ENCODE measurements around the gene SOD3. TPM values are rescaled to one million over a fixed set of nuclear protein-coding genes. Genes with fewer than 3 reads are reported as not detected.

Gene SOD3
- total and polyA plus RNA-seq, 2 donors from 2014 or later, result 111 to 193 TPM

DNA sequence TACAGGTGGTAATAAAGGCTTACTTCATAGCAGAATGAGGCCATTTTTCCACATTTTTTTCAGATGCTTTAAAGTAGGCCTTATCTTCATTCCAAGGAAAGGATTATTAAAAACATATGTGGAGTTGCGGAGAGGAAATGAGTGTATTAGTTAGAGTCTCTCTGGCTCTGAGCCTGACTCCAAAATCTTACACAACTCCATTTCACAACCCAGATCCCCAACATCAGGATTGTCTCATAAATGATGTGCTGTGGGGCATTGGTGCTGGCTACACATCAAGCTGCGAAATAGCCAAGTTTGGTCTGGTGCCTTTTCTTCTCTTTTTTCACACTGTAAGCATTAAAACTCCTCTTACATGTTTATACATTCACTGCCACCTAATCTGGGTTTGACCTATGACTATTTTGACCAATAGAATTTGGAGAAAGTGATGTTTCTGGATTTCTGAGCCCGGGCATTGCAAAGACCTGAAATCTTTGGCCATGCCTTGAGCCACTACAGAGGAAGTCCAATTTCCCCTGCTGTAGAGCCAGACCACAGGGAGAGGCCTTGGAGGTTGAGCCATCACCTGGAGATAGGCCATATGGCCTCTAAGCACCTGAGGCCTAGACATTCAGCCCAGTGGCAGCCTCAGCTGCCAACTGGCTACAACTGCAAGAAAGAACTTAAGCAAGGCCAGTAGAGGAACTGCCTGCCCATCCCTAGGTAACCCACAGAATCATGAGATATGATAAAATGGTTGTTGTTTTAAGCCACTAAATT, 16.7 kb upstream of the SOD3 start:
- intact Hi-C loops (cut with DNase I), result no loop called here
- Histone ChIP-seq H3K9ac (ENCODE audit: low read length in 3 of 3) (no peak overlapping the region), H3K9me3 (ENCODE audit: control insufficient read depth in 2 of 3, insufficient read depth in 1 of 3, low read length in 3 of 3) (no peaks in the 10 kb centered on the region), H3K27me3 (ENCODE audit: control insufficient read depth, insufficient read depth, low read length) (no peaks in the 10 kb centered on the region), H3K4me1 (ENCODE audit: control insufficient read depth in 2 of 3, insufficient read depth in 2 of 3, low read depth in 1 of 3, low read length in 3 of 3) (no peaks in the 10 kb centered on the region), H3K27ac (ENCODE audit: low read depth in 2 of 2, low read length in 2 of 2) (no peak overlapping the region), H3K4me3 (ENCODE audit: low read length in 3 of 3) (no peak overlapping the region), H3K36me3 (ENCODE audit: control insufficient read depth in 2 of 3, insufficient read depth in 3 of 3, low read length in 3 of 3) (no peaks in the 10 kb centered on the region)
- TF ChIP-seq, protein P1, sequence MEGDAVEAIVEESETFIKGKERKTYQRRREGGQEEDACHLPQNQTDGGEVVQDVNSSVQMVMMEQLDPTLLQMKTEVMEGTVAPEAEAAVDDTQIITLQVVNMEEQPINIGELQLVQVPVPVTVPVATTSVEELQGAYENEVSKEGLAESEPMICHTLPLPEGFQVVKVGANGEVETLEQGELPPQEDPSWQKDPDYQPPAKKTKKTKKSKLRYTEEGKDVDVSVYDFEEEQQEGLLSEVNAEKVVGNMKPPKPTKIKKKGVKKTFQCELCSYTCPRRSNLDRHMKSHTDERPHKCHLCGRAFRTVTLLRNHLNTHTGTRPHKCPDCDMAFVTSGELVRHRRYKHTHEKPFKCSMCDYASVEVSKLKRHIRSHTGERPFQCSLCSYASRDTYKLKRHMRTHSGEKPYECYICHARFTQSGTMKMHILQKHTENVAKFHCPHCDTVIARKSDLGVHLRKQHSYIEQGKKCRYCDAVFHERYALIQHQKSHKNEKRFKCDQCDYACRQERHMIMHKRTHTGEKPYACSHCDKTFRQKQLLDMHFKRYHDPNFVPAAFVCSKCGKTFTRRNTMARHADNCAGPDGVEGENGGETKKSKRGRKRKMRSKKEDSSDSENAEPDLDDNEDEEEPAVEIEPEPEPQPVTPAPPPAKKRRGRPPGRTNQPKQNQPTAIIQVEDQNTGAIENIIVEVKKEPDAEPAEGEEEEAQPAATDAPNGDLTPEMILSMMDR (IDR thresholded peaks at IDR 0.05; ENCODE audit: borderline replicate concordance, extremely low read depth, insufficient read depth), result no peak
- DNase-seq (peak in 1 of 5 donors; percentile 56), FAIRE-seq (no peak)

DNA sequence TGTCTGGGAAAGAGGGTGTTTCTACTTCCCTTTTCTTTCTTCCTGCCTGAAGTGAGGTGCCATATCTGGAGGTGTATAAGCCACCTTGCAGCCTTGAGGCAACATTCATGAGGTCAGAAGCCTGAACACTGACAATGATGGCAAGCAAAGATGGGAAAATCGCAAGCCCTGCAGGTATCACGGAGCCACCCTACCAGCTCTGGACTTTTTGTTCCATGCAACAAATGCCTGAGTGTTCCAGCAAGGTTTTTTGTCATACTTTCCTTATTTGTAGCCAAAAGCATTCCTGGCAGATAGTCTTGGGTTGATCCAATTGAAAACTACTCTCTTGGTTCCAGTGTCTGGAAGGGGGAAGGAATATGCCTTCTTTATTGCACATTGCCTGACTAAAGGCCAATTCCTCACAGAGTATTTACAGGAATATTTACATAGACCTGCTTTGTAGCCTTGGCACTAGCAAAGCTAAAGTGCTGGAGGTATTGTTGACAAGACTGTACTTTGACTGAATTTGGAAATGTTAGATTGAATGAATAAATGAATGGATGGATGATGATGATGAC, 14.4 kb upstream of the SOD3 start:
- Histone ChIP-seq H3K9ac (ENCODE audit: low read length in 3 of 3) (no peak overlapping the region), H3K27me3 (ENCODE audit: control insufficient read depth, insufficient read depth, low read length) (no peaks in the 10 kb centered on the region), H3K9me3 (ENCODE audit: control insufficient read depth in 2 of 3, insufficient read depth in 1 of 3, low read length in 3 of 3) (no peaks in the 10 kb centered on the region), H3K4me1 (ENCODE audit: control insufficient read depth in 2 of 3, insufficient read depth in 2 of 3, low read depth in 1 of 3, low read length in 3 of 3) (no peaks in the 10 kb centered on the region), H3K36me3 (ENCODE audit: control insufficient read depth in 2 of 3, insufficient read depth in 3 of 3, low read length in 3 of 3) (no peaks in the 10 kb centered on the region), H3K27ac (ENCODE audit: low read depth in 2 of 2, low read length in 2 of 2) (no peak overlapping the region), H3K4me3 (ENCODE audit: low read length in 3 of 3) (no peak overlapping the region)
- intact Hi-C loops (cut with DNase I), result no loop called here
- TF ChIP-seq, protein P1 (IDR thresholded peaks at IDR 0.05; ENCODE audit: borderline replicate concordance, extremely low read depth, insufficient read depth), result no peak
- FAIRE-seq, result no peak
- DNase-seq, result no peak

DNA sequence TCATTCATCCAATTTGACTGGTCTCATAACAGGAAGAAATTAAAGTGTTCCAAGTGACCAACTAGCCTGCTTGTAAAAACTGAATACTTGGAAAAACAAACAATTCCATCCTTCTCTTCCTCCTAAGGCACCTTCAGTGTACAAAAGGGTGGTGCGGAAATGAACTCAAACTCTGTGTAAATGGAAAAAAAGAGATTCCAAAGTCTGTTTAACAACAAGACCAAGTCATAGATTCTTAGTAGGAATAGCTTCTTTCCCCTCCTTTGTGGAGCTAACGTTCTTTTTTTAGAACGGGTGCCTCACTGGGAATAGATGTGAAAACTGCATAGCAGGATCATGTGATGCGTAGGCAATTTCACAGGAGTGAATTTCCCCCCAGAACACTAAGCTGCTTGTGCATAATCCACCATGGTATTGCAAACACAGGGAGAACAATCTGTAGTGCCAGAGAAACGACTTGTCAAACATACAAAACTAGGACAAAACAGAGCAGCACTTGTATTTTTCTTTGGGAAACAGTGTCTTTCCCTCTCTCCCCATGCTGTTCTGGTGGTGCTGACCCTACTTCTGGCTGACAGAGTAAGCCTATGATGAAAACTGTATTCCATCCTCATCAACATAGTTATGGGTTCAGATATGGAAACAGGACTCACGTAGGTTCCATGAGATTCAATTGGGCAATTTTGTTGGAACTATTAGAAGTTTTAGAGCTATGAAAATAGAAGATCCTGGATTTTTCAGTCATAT, 13.2 kb upstream of the SOD3 start:
- peak in 2 of 5 donors; percentile 41 to 49 for DNase-seq
- no peak overlapping the region for H3K27ac ChIP-seq (ENCODE audit: low read depth in 2 of 2, low read length in 2 of 2)
- H3K27me3 ChIP-seq (ENCODE audit: control insufficient read depth, insufficient read depth, low read length), result no peaks in the 10 kb centered on the region
- TF ChIP-seq, protein P1 (IDR thresholded peaks at IDR 0.05; ENCODE audit: borderline replicate concordance, extremely low read depth, insufficient read depth), result no peak
- H3K36me3 ChIP-seq (ENCODE audit: control insufficient read depth in 2 of 3, insufficient read depth in 3 of 3, low read length in 3 of 3), result no peaks in the 10 kb centered on the region
- no peak overlapping the region for H3K9ac ChIP-seq (ENCODE audit: low read length in 3 of 3)
- H3K4me3 ChIP-seq (ENCODE audit: low read length in 3 of 3), result no peak overlapping the region
- intact Hi-C loops (cut with DNase I), result no loop called here
- H3K9me3 ChIP-seq (ENCODE audit: control insufficient read depth in 2 of 3, insufficient read depth in 1 of 3, low read length in 3 of 3), result no peaks in the 10 kb centered on the region
- FAIRE-seq, result no peak
- no peaks in the 10 kb centered on the region for H3K4me1 ChIP-seq (ENCODE audit: control insufficient read depth in 2 of 3, insufficient read depth in 2 of 3, low read depth in 1 of 3, low read length in 3 of 3)

All from kidney (tissue), 14 donors.